HepG2 (cell line): ENCODE data around the gene C1QTNF5. TPM values are rescaled to one million over a fixed set of nuclear protein-coding genes. Genes with fewer than 3 reads are reported as not detected.

ENCODE experiments used
- ARID5B ChIP-seq: IDR thresholded peaks from 2 replicates; pipeline ENCODE4 v1.4.0; 2020; ENCODE audit warnings: mild to moderate bottlenecking, missing genetic modification reagents
- HMGXB4 ChIP-seq, 2 experiments: sonication (generic) in 1 of 2; formaldehyde crosslinking in 1 of 2; IDR thresholded peaks; 2 replicates each; pipeline versions ENCODE4 v1.4.0 to v1.6.1; 2018 to 2020; ENCODE audit warnings: missing genetic modification reagents in 2 of 2, borderline replicate concordance in 1 of 2, low read depth in 1 of 2, mild to moderate bottlenecking in 1 of 2, missing biosample characterization in 1 of 2
- HNRNPL ChIP-seq: fragments of 200-400 bp; formaldehyde crosslinking; IDR thresholded peaks from 2 replicates; pipeline ENCODE4 v1.6.1; 2017; ENCODE audit warnings: mild to moderate bottlenecking, low read depth, low read length
- KLF6 ChIP-seq: IDR thresholded peaks from 2 replicates; pipeline ENCODE4 v1.8.0; 2016; ENCODE audit warnings: missing biosample characterization, missing genetic modification reagents
- MIER2 ChIP-seq: IDR thresholded peaks from 2 replicates; pipeline ENCODE4 v1.6.1; 2016; ENCODE audit warnings: missing biosample characterization, missing genetic modification reagents
- MIXL1 ChIP-seq: IDR thresholded peaks from 2 replicates; pipeline ENCODE4 v1.6.1; 2016
- RFX5 ChIP-seq: IDR thresholded peaks from 2 replicates; pipeline ENCODE4 v1.6.1; 2011; ENCODE audit warnings: low read depth, low read length, improper control_type of control experiment
- RNF2 ChIP-seq: fragments of 450-650 bp; conservative IDR thresholded peaks from 2 replicates; pipeline ENCODE4 v1.6.1; 2016; ENCODE audit warnings: low read depth
- SIX4 ChIP-seq: sonication (generic); formaldehyde crosslinking; IDR thresholded peaks from 2 replicates; pipeline ENCODE4 v1.4.0; 2020; ENCODE audit warnings: missing genetic modification reagents
- SRF ChIP-seq: IDR thresholded peaks from 2 replicates; pipeline ENCODE4 v1.6.1; 2011; ENCODE audit warnings: mild to moderate bottlenecking, low read depth, low read length, moderate library complexity
- THAP8 ChIP-seq: sonication (generic); formaldehyde crosslinking; IDR thresholded peaks from 2 replicates; pipeline ENCODE4 v1.5.1; 2020; ENCODE audit warnings: missing genetic modification reagents, mild to moderate bottlenecking, borderline replicate concordance
- YEATS4 ChIP-seq: sonication (generic); formaldehyde crosslinking; IDR thresholded peaks from 2 replicates; pipeline ENCODE4 v1.4.0; 2020; ENCODE audit warnings: missing genetic modification reagents, borderline replicate concordance
- ZFP1 ChIP-seq: IDR thresholded peaks from 2 replicates; pipeline ENCODE4 v1.6.1; 2016
- ZFY ChIP-seq: sonication (generic); formaldehyde crosslinking; IDR thresholded peaks from 2 replicates; pipeline ENCODE4 v1.4.0; 2020; ENCODE audit warnings: missing genetic modification reagents
- ZNF142 ChIP-seq: sonication (generic); formaldehyde crosslinking; IDR thresholded peaks from 2 replicates; pipeline ENCODE4 v1.4.0; 2020; ENCODE audit warnings: missing genetic modification reagents
- ZNF34 ChIP-seq: sonication (generic); formaldehyde crosslinking; IDR thresholded peaks from 2 replicates; pipeline ENCODE4 v1.4.0; 2020; ENCODE audit warnings: mild to moderate bottlenecking, missing genetic modification reagents, borderline replicate concordance
- ZNF577 ChIP-seq: sonication (generic); formaldehyde crosslinking; IDR thresholded peaks from 2 replicates; pipeline ENCODE4 v1.4.0; 2020; ENCODE audit warnings: mild to moderate bottlenecking, low read depth, missing genetic modification reagents, borderline replicate concordance
- polyA plus RNA-seq, 8 experiments: library from polyadenylated mRNA; depleted of rRNA in 3 of 8; stranded (reverse) in 7 of 8; unstranded in 1 of 8; fragments of >200 nt; fragmentation: Illumina TruSeq in 4 of 8; extraction: Trizol in 4 of 8; gene quantifications; 2 replicates each; pipeline versions ENCODE4 v1.2.1 to v1.2.3, GENCODE V29; 2011 to 2016; ENCODE audit warnings: low read depth in 4 of 8, missing spikeins in 1 of 8, mixed read lengths in 1 of 8; ENCODE audit not compliant: insufficient read depth in 1 of 8
- total RNA-seq, 5 experiments: library from RNA; depleted of rRNA; stranded (reverse); fragments of >200 nt; fragmentation: Illumina TruSeq; extraction: Trizol; gene quantifications; 2 replicates each; pipeline ENCODE4 v1.2.3, GENCODE V29; 2016; ENCODE audit warnings: low read depth in 1 of 5

Gene C1QTNF5
- total and polyA plus RNA-seq, 2 of the 13 experiments (the other 11 are each of a cell fraction or from before 2014, with no cell fraction given), result 0.86 to 1.2 TPM

GRCh38 chr11:119381181-119381988, 40.7 kb upstream of the C1QTNF5 start, which contains the start of gene USP2 (continued):
- TF ChIP-seq RNF2, result peak; percentile 72; the same call in 1 of the 2 replicates
- peak; percentile 67 for TF ChIP-seq ARID5B (CRISPR knock-in tag)
- TF ChIP-seq MIER2 (CRISPR knock-in tag), result 0 out of 2 replicates have a peak, but pooled peaks have one; percentile 18
- TF ChIP-seq HMGXB4 (CRISPR knock-in tag; IDR thresholded peaks at IDR 0.05; ENCODE audit: borderline replicate concordance in 1 of 2, low read depth in 1 of 2), result peak; percentile 90 to 93
- peak; percentile 70; the same call in 1 of the 2 replicates for TF ChIP-seq RFX5
- TF ChIP-seq SRF, result no peak
- no peak; the same call in 1 of the 2 replicates for TF ChIP-seq KLF6
- peak; percentile 32 for TF ChIP-seq MIXL1 (CRISPR knock-in tag)
- TF ChIP-seq HNRNPL, result peak; percentile 78; the same call in 1 of the 2 replicates
- TF ChIP-seq ZFP1 (CRISPR knock-in tag), result peak; percentile 82; the same call in 1 of the 2 replicates
- no peak for TF ChIP-seq ZNF577 (CRISPR knock-in tag)
- no peak for TF ChIP-seq ZNF142 (CRISPR knock-in tag)
- peak; percentile 54; the same call in 1 of the 2 replicates for TF ChIP-seq ZFY (CRISPR knock-in tag)
- TF ChIP-seq ZNF34 (CRISPR knock-in tag), result no peak
- TF ChIP-seq SIX4, result peak; percentile 46; the same call in 1 of the 2 replicates
- TF ChIP-seq THAP8 (CRISPR knock-in tag), result peak; percentile 53; the same call in 1 of the 2 replicates
- TF ChIP-seq YEATS4 (CRISPR knock-in tag), result peak; percentile 75
